ENCODE measurements around the gene PTEN. TPM values are rescaled to one million over a fixed set of nuclear protein-coding genes. Genes with fewer than 3 reads are reported as not detected.
A peak's percentile ranks its signal among the peaks of the same experiment; 100 is the strongest.

Gene PTEN
- total RNA-seq, 1 donor from 2014 or later, result 90.3 TPM

DNA sequence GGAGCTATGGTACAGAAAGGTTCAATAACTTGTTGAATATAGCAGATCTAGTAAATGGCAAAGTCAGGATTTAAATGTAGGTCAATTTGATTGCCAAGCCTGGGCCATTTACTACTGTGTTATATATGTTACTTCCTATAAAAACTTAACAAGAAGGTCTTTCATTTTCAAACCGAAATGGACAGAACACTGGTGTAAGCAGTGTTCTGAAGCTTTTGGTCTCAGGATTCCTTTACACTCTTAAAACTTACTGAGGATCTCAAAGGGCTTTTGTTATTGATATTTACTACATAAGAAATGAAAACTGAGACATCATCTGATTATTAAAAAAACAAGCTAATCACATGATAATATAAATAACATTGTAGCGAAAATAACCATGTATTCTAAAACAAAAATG is 114.7 kb downstream of the PTEN start:
- no peaks in the 10 kb centered on the region for H3K27me3 ChIP-seq (ENCODE audit: insufficient read depth, low read length)
- no peaks in the 10 kb centered on the region for H3K36me3 Mint-ChIP-seq (ENCODE audit: low read depth, unreplicated experiment)
- no peak for TF ChIP-seq EZH2 (IDR thresholded peaks at IDR 0.05; ENCODE audit: insufficient read depth, low read length)
- TF ChIP-seq, protein P1, sequence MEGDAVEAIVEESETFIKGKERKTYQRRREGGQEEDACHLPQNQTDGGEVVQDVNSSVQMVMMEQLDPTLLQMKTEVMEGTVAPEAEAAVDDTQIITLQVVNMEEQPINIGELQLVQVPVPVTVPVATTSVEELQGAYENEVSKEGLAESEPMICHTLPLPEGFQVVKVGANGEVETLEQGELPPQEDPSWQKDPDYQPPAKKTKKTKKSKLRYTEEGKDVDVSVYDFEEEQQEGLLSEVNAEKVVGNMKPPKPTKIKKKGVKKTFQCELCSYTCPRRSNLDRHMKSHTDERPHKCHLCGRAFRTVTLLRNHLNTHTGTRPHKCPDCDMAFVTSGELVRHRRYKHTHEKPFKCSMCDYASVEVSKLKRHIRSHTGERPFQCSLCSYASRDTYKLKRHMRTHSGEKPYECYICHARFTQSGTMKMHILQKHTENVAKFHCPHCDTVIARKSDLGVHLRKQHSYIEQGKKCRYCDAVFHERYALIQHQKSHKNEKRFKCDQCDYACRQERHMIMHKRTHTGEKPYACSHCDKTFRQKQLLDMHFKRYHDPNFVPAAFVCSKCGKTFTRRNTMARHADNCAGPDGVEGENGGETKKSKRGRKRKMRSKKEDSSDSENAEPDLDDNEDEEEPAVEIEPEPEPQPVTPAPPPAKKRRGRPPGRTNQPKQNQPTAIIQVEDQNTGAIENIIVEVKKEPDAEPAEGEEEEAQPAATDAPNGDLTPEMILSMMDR (IDR thresholded peaks at IDR 0.05; ENCODE audit: insufficient read depth, low read depth, low read length), result no peak

GRCh38 chr10:87979847-87980246 is 116.4 kb downstream of the PTEN start:
- TF ChIP-seq, protein P1 (IDR thresholded peaks at IDR 0.05; ENCODE audit: insufficient read depth, low read depth, low read length), result no peak
- Histone ChIP-seq H3K27ac (ENCODE audit: low read depth, low read length) (no peak overlapping the region), H3K36me3 (ENCODE audit: insufficient read depth, low read length) (no peaks in the 10 kb centered on the region), H3K4me3 (ENCODE audit: insufficient read depth, low read depth, low read length) (no peak overlapping the region), H3K4me2 (ENCODE audit: low read length) (no peak overlapping the region), H3K27me3 (ENCODE audit: insufficient read depth, low read length) (no peaks in the 10 kb centered on the region), H2AFZ (ENCODE audit: low read depth, low read length) (no peak overlapping the region), H3K9me3 (ENCODE audit: insufficient read depth, low read depth, low read length) (no peaks in the 10 kb centered on the region), H4K20me1 (ENCODE audit: insufficient read depth, low read length) (no peaks in the 10 kb centered on the region), H3K4me1 (ENCODE audit: insufficient read depth, low read length) (no peaks in the 10 kb centered on the region), H3K9ac (ENCODE audit: low read length) (no peak overlapping the region), H3K79me2 (ENCODE audit: insufficient read depth, low read length) (no peaks in the 10 kb centered on the region)
- H3K4me3 Mint-ChIP-seq (ENCODE audit: unreplicated experiment), result no peak overlapping the region
- peaks cover 22% of the 10 kb centered on the region for H3K4me1 Mint-ChIP-seq (ENCODE audit: low read depth, unreplicated experiment)
- H3K36me3 Mint-ChIP-seq (ENCODE audit: low read depth, unreplicated experiment), result no peaks in the 10 kb centered on the region
- DNase-seq (ENCODE audit: low read depth), result no peak
- H3K27ac Mint-ChIP-seq (ENCODE audit: unreplicated experiment), result no peak overlapping the region
- no peaks in the 10 kb centered on the region for H3K9me3 Mint-ChIP-seq (ENCODE audit: unreplicated experiment)
- FAIRE-seq, result peak; percentile 47
- no peaks in the 10 kb centered on the region for H3K27me3 Mint-ChIP-seq (ENCODE audit: low read depth, unreplicated experiment)

More for the DNA sequence above, 114.7 kb downstream of the PTEN start:
- no peaks in the 10 kb centered on the region for H4K20me1 ChIP-seq (ENCODE audit: insufficient read depth, low read length)
- no peaks in the 10 kb centered on the region for H3K9me3 ChIP-seq (ENCODE audit: insufficient read depth, low read depth, low read length)
- H3K9ac ChIP-seq (ENCODE audit: low read length), result no peak overlapping the region
- Mint-ChIP-seq H3K27ac (ENCODE audit: unreplicated experiment) (no peak overlapping the region), H3K4me3 (ENCODE audit: unreplicated experiment) (no peak overlapping the region), H3K27me3 (ENCODE audit: low read depth, unreplicated experiment) (no peaks in the 10 kb centered on the region), H3K4me1 (ENCODE audit: low read depth, unreplicated experiment) (peaks cover 31% of the 10 kb centered on the region), H3K9me3 (ENCODE audit: unreplicated experiment) (no peaks in the 10 kb centered on the region)
- H3K4me1 ChIP-seq (ENCODE audit: insufficient read depth, low read length), result no peaks in the 10 kb centered on the region
- H3K4me2 ChIP-seq (ENCODE audit: low read length), result no peak overlapping the region
- no peak for DNase-seq (ENCODE audit: low read depth)
- no peak overlapping the region for H3K4me3 ChIP-seq (ENCODE audit: insufficient read depth, low read depth, low read length)
- FAIRE-seq, result no peak
- no peak overlapping the region for H2AFZ ChIP-seq (ENCODE audit: low read depth, low read length)
- no peak overlapping the region for H3K27ac ChIP-seq (ENCODE audit: low read depth, low read length)
- H3K79me2 ChIP-seq (ENCODE audit: insufficient read depth, low read length), result no peaks in the 10 kb centered on the region
- H3K36me3 ChIP-seq (ENCODE audit: insufficient read depth, low read length), result no peaks in the 10 kb centered on the region

GRCh38 chr10:87983716-87984115 is 120.3 kb downstream of the PTEN start:
- H2AFZ ChIP-seq (ENCODE audit: low read depth, low read length), result no peak overlapping the region
- FAIRE-seq, result peak; percentile 5
- Mint-ChIP-seq H3K36me3 (ENCODE audit: low read depth, unreplicated experiment) (no peaks in the 10 kb centered on the region), H3K27me3 (ENCODE audit: low read depth, unreplicated experiment) (no peaks in the 10 kb centered on the region), H3K4me1 (ENCODE audit: low read depth, unreplicated experiment) (peaks cover 10% of the 10 kb centered on the region), H3K4me3 (ENCODE audit: unreplicated experiment) (no peak overlapping the region), H3K27ac (ENCODE audit: unreplicated experiment) (no peak overlapping the region), H3K9me3 (ENCODE audit: unreplicated experiment) (no peaks in the 10 kb centered on the region)
- H3K4me1 ChIP-seq (ENCODE audit: insufficient read depth, low read length), result no peaks in the 10 kb centered on the region
- DNase-seq (ENCODE audit: low read depth), result peak; percentile 46
- no peak overlapping the region for H3K4me2 ChIP-seq (ENCODE audit: low read length)
- no peaks in the 10 kb centered on the region for H3K79me2 ChIP-seq (ENCODE audit: insufficient read depth, low read length)
- H3K9ac ChIP-seq (ENCODE audit: low read length), result no peak overlapping the region
- H3K27ac ChIP-seq (ENCODE audit: low read depth, low read length), result no peak overlapping the region
- no peaks in the 10 kb centered on the region for H3K9me3 ChIP-seq (ENCODE audit: insufficient read depth, low read depth, low read length)
- no peak for TF ChIP-seq EZH2 (IDR thresholded peaks at IDR 0.05; ENCODE audit: insufficient read depth, low read length)
- TF ChIP-seq, protein P1 (IDR thresholded peaks at IDR 0.05; ENCODE audit: insufficient read depth, low read depth, low read length), result no peak
- H4K20me1 ChIP-seq (ENCODE audit: insufficient read depth, low read length), result no peaks in the 10 kb centered on the region
- no peaks in the 10 kb centered on the region for H3K36me3 ChIP-seq (ENCODE audit: insufficient read depth, low read length)
- H3K27me3 ChIP-seq (ENCODE audit: insufficient read depth, low read length), result no peaks in the 10 kb centered on the region
- H3K4me3 ChIP-seq (ENCODE audit: insufficient read depth, low read depth, low read length), result no peak overlapping the region
